Spinal cord (tissue), 10 donors: ENCODE results near the gene PRLH. TPM values are rescaled to one million over a fixed set of nuclear protein-coding genes. Genes with fewer than 3 reads are reported as not detected.

Source experiments
- DNase-seq, 6 donors: peaks; one replicate each; pipeline versions ENCODE4 v3.0.0 to v3.0.0-alpha.2; 2013 to 2015; ENCODE audit warnings: low spot score in 6 of 6, low read depth in 4 of 6
- H3K27ac ChIP-seq: one replicate; pipeline ENCODE4 v1.5.1; 2013; ENCODE audit warnings: low read depth, low read length, control low read depth
- H3K27me3 ChIP-seq: one replicate; pipeline ENCODE4 v1.6.1; 2013; ENCODE audit warnings: low read length; ENCODE audit not compliant: control insufficient read depth, insufficient read depth
- H3K36me3 ChIP-seq: one replicate; pipeline ENCODE4 v1.6.1; 2013; ENCODE audit warnings: low read length; ENCODE audit not compliant: control insufficient read depth, insufficient read depth
- H3K4me1 ChIP-seq: one replicate; pipeline ENCODE4 v1.6.1; 2013; ENCODE audit warnings: low read length; ENCODE audit not compliant: control insufficient read depth, insufficient read depth
- H3K4me3 ChIP-seq: one replicate; pipeline ENCODE4 v1.5.1; 2013; ENCODE audit warnings: low read depth, low read length, control low read depth
- H3K9me3 ChIP-seq: one replicate; pipeline ENCODE4 v1.6.1; 2013; ENCODE audit warnings: low read length; ENCODE audit not compliant: control insufficient read depth, insufficient read depth
- WGBS: methylation state at CpG from one replicate; pipeline ENCODE4 v1.1.5; 2013; ENCODE audit warnings: missing lambda C conversion rate; ENCODE audit not compliant: insufficient coverage; 5-methylcytosine and 5-hydroxymethylcytosine counted together
- polyA plus RNA-seq, 2 donors: library from polyadenylated mRNA; unstranded; fragments of 120-200 nt; gene quantifications; one replicate each; pipeline ENCODE4 v1.2.1, GENCODE V29; 2013; ENCODE audit not compliant: insufficient read length in 2 of 2
- total RNA-seq, 2 donors: library from RNA; depleted of rRNA in 1 of 2; stranded (reverse); fragments of 120-200 nt in 1 of 2; fragments of >200 nt in 1 of 2; gene quantifications; one replicate each; pipeline versions ENCODE4 v1.2.3 to v1.2.4, GENCODE V29; 2013 to 2014
- donor health status: healthy.

PRLH gene
- total and polyA plus RNA-seq, 4 donors = not detected

GRCh38 chr2:237529452-237530402 lies 36.6 kb upstream of the PRLH start:
- H3K4me1 ChIP-seq = no peaks in the 10 kb centered on the region
- peak in 1 of 6 donors; percentile 11 for DNase-seq
- H3K4me3 ChIP-seq = no peak overlapping the region
- whole genome bisulfite sequencing = 81% methylated on average over 16 of the region's 19 CpGs
- no peaks in the 10 kb centered on the region for H3K36me3 ChIP-seq
- no peak overlapping the region for H3K27ac ChIP-seq
- no peaks in the 10 kb centered on the region for H3K9me3 ChIP-seq
- no peaks in the 10 kb centered on the region for H3K27me3 ChIP-seq

- H3K27me3 ChIP-seq = no peaks in the 10 kb centered on the region
- WGBS = 91% methylated on average over 12 of the region's 12 CpGs
- H3K4me1 ChIP-seq = no peaks in the 10 kb centered on the region
- no peak for DNase-seq
- H3K36me3 ChIP-seq = no peaks in the 10 kb centered on the region
- H3K4me3 ChIP-seq = no peak overlapping the region
- H3K27ac ChIP-seq = no peak overlapping the region
- no peaks in the 10 kb centered on the region for H3K9me3 ChIP-seq
Observed at GRCh38 chr2:237530472-237531433, 35.6 kb upstream of the PRLH start.

GRCh38 chr2:237532160-237532559 lies 34.2 kb upstream of the PRLH start:
- Histone ChIP-seq H3K27me3 (no peaks in the 10 kb centered on the region), H3K36me3 (no peaks in the 10 kb centered on the region), H3K9me3 (no peaks in the 10 kb centered on the region), H3K27ac (no peak overlapping the region), H3K4me3 (no peak overlapping the region), H3K4me1 (no peaks in the 10 kb centered on the region)
- no peak for DNase-seq
- WGBS = no CpG with 5 or more reads among the region's 11 CpGs

GRCh38 chr2:237533668-237534161 lies 32.7 kb upstream of the PRLH start:
- Histone ChIP-seq H3K27me3 (no peaks in the 10 kb centered on the region), H3K36me3 (no peaks in the 10 kb centered on the region), H3K27ac (no peak overlapping the region), H3K4me3 (no peak overlapping the region), H3K4me1 (no peaks in the 10 kb centered on the region), H3K9me3 (no peaks in the 10 kb centered on the region)
- no peak for DNase-seq
- 92% methylated on average over 6 of the region's 7 CpGs for WGBS

- WGBS = 100% methylated on average over 1 of the region's 1 CpG
Observed at GRCh38 chr2:237534380-237534779, 32.0 kb upstream of the PRLH start.

GRCh38 chr2:237535385-237536082 lies 30.8 kb upstream of the PRLH start:
- no peak overlapping the region for H3K27ac ChIP-seq
- no peaks in the 10 kb centered on the region for H3K27me3 ChIP-seq
- H3K4me3 ChIP-seq = no peak overlapping the region
- no peak for DNase-seq
- H3K4me1 ChIP-seq = peaks cover 7% of the 10 kb centered on the region
- H3K36me3 ChIP-seq = no peaks in the 10 kb centered on the region
- WGBS = 89% methylated on average over 3 of the region's 8 CpGs
- H3K9me3 ChIP-seq = no peaks in the 10 kb centered on the region

More at GRCh38 chr2:237534380-237534779, 32.0 kb upstream of the PRLH start:
- Histone ChIP-seq H3K4me1 (no peaks in the 10 kb centered on the region), H3K9me3 (no peaks in the 10 kb centered on the region), H3K36me3 (no peaks in the 10 kb centered on the region), H3K4me3 (no peak overlapping the region), H3K27me3 (no peaks in the 10 kb centered on the region), H3K27ac (no peak overlapping the region)
- no peak for DNase-seq

GRCh38 chr2:237536083-237536415 lies 30.3 kb upstream of the PRLH start:
- Histone ChIP-seq H3K4me3 (no peak overlapping the region), H3K4me1 (peaks cover 10% of the 10 kb centered on the region), H3K27ac (no peak overlapping the region), H3K9me3 (no peaks in the 10 kb centered on the region), H3K36me3 (no peaks in the 10 kb centered on the region), H3K27me3 (no peaks in the 10 kb centered on the region)
- no peak for DNase-seq
- WGBS = 81% methylated on average over 5 of the region's 5 CpGs

- peaks cover 14% of the 10 kb centered on the region for H3K4me1 ChIP-seq
- no peaks in the 10 kb centered on the region for H3K9me3 ChIP-seq
- no peaks in the 10 kb centered on the region for H3K27me3 ChIP-seq
- 89% methylated on average over 9 of the region's 9 CpGs for WGBS
- no peak overlapping the region for H3K27ac ChIP-seq
- no peak for DNase-seq
- no peaks in the 10 kb centered on the region for H3K36me3 ChIP-seq
- H3K4me3 ChIP-seq = no peak overlapping the region
Observed at GRCh38 chr2:237536617-237537016, 29.8 kb upstream of the PRLH start.
